Measurements from ENCODE around the gene KATNB1. TPM values are rescaled to one million over a fixed set of nuclear protein-coding genes. Genes with fewer than 3 reads are reported as not detected.
A peak's percentile ranks its signal among the peaks of the same experiment; 100 is the strongest.
"Not testable (repeated sequence)": the region's sequence is repeated elsewhere in the genome, so short reads cannot be mapped to it uniquely, and the experiment has no call there.

The KATNB1 gene
- total RNA-seq, 1 donor from 2014 or later, result 47.4 TPM

GRCh38 chr16:57773019-57773418, 37.4 kb downstream of the KATNB1 start:
- H3K27me3 Mint-ChIP-seq (ENCODE audit: low read depth), result no peaks in the 10 kb centered on the region
- no peak overlapping the region for H3K4me3 Mint-ChIP-seq
- no peaks in the 10 kb centered on the region for H3K36me3 Mint-ChIP-seq (ENCODE audit: low read depth)
- peaks cover 11% of the 10 kb centered on the region for H3K4me1 Mint-ChIP-seq
- no peak for TF ChIP-seq CTCF (conservative IDR thresholded peaks at IDR 0.05)
- H3K9me3 Mint-ChIP-seq, result no peaks in the 10 kb centered on the region
- H3K27ac Mint-ChIP-seq (ENCODE audit: unreplicated experiment), result peak overlapping the region; percentile 43
- DNase-seq (ENCODE audit: low read depth, low spot score), result no peak

- no peak overlapping the region for H3K4me3 Mint-ChIP-seq
- peaks cover 11% of the 10 kb centered on the region for H3K4me1 Mint-ChIP-seq
- H3K36me3 Mint-ChIP-seq (ENCODE audit: low read depth), result no peaks in the 10 kb centered on the region
- no peak overlapping the region for H3K27ac Mint-ChIP-seq (ENCODE audit: unreplicated experiment)
- TF ChIP-seq CTCF (conservative IDR thresholded peaks at IDR 0.05), result no peak
- no peak for DNase-seq (ENCODE audit: low read depth, low spot score)
- no peaks in the 10 kb centered on the region for H3K27me3 Mint-ChIP-seq (ENCODE audit: low read depth)
- H3K9me3 Mint-ChIP-seq, result no peaks in the 10 kb centered on the region
Observed at GRCh38 chr16:57773655-57774295, 38.2 kb downstream of the KATNB1 start.

GRCh38 chr16:57774705-57775285, 39.2 kb downstream of the KATNB1 start:
- Mint-ChIP-seq H3K4me3 (no peak overlapping the region), H3K4me1 (peaks cover 11% of the 10 kb centered on the region), H3K27me3 (ENCODE audit: low read depth) (no peaks in the 10 kb centered on the region), H3K36me3 (ENCODE audit: low read depth) (no peaks in the 10 kb centered on the region), H3K9me3 (no peaks in the 10 kb centered on the region), H3K27ac (ENCODE audit: unreplicated experiment) (peak overlapping the region; percentile 48)
- no peak for DNase-seq (ENCODE audit: low read depth, low spot score)
- TF ChIP-seq CTCF (conservative IDR thresholded peaks at IDR 0.05), result no peak

GRCh38 chr16:57775661-57776469, 40.3 kb downstream of the KATNB1 start:
- Mint-ChIP-seq H3K27ac (ENCODE audit: unreplicated experiment) (peak overlapping the region; percentile 48), H3K27me3 (ENCODE audit: low read depth) (no peaks in the 10 kb centered on the region), H3K4me3 (no peak overlapping the region), H3K4me1 (peaks cover 11% of the 10 kb centered on the region), H3K9me3 (no peaks in the 10 kb centered on the region), H3K36me3 (ENCODE audit: low read depth) (no peaks in the 10 kb centered on the region)
- DNase-seq (ENCODE audit: low read depth, low spot score), result peak; percentile 63
- peak; percentile 72 for TF ChIP-seq CTCF (conservative IDR thresholded peaks at IDR 0.05)

GRCh38 chr16:57778658-57779057, 43.1 kb downstream of the KATNB1 start:
- Mint-ChIP-seq H3K4me3 (no peak overlapping the region), H3K27ac (ENCODE audit: unreplicated experiment) (no peak overlapping the region), H3K4me1 (peaks cover 11% of the 10 kb centered on the region), H3K36me3 (ENCODE audit: low read depth) (no peaks in the 10 kb centered on the region), H3K9me3 (no peaks in the 10 kb centered on the region), H3K27me3 (ENCODE audit: low read depth) (no peaks in the 10 kb centered on the region)
- no peak for DNase-seq (ENCODE audit: low read depth, low spot score)
- no peak for TF ChIP-seq CTCF (conservative IDR thresholded peaks at IDR 0.05)

GRCh38 chr16:57779836-57780235, 44.3 kb downstream of the KATNB1 start:
- H3K27me3 Mint-ChIP-seq (ENCODE audit: low read depth); H3K36me3 Mint-ChIP-seq (ENCODE audit: low read depth); H3K9me3 Mint-ChIP-seq; H3K27ac Mint-ChIP-seq (ENCODE audit: unreplicated experiment); H3K4me3 Mint-ChIP-seq; DNase-seq (ENCODE audit: low read depth, low spot score): not testable (repeated sequence)
- H3K4me1 Mint-ChIP-seq, result peaks cover 10% of the 10 kb centered on the region
